Stimulated activated CD8-positive, alpha-beta memory T cell treated with anti-CD3 and anti-CD28 coated beads, Interleukin-15, amount 100 ng/mL, for 1 hour (primary cell): Measurements from ENCODE around the gene CYP3A7.
"Not testable (repeated sequence)": the region's sequence is repeated elsewhere in the genome, so short reads cannot be mapped to it uniquely, and the experiment has no call there.

Experiments used
- DNase-seq: peaks from one replicate; pipeline ENCODE4 v3.0.0-alpha.2; 2020; ENCODE audit warnings: low read depth

Gene CYP3A7

GRCh38 chr7:99741441-99741795, 6.4 kb upstream of the CYP3A7 start:
- DNase-seq = no peak

DNA sequence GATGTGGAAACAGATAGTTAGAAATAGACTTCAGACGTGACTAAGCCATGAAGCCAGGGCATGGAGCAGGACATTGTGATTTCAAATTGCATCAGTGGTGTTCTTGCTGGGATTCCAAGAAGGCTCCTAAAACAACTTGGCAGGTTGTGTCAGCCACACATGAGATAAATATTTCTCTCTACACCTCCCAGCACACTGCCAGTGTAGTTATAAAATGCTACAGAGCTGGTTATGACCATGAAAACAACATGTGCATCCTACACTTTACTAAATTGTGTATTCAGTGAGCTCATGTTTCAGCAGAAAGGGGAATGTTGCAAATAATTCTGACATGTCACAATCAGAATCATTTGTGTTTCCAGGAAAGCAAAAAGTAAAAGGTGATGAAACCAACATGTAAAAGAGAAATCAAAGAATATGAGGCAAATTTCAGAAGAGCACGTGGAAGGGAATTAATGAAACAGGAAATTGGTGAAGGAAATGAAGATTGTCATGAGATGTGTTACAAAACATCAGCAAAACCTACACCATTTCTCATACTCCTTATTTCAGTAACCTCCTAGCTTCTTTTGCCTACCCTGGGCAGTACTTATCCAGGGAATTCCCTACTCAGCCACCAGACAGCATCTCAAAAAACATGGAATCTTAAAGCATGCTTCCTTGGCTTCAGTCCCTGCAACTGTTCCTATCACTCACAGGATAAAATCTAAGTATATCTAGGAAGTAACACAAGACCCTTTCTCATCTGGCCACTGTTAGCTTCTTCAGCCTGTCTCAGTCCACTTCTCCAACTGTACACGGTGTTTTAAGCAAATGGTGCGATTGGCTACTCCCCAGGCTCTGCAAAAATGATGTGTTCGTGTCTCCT, 5.8 kb upstream of the CYP3A7 start:
- DNase-seq = no peak

GRCh38 chr7:99739699-99740572, 4.9 kb upstream of the CYP3A7 start:
- no peak for DNase-seq

GRCh38 chr7:99737726-99738125, 2.7 kb upstream of the CYP3A7 start:
- DNase-seq = no peak

GRCh38 chr7:99736667-99737066, 1.7 kb upstream of the CYP3A7 start:
- not testable (repeated sequence) for DNase-seq

GRCh38 chr7:99733448-99733847, 1.5 kb downstream of the CYP3A7 start:
- no peak for DNase-seq

- DNase-seq = no peak
Observed at GRCh38 chr7:99733003-99733402, 2.0 kb downstream of the CYP3A7 start.

- DNase-seq = no peak
Observed at GRCh38 chr7:99731638-99732374, 3.2 kb downstream of the CYP3A7 start.

DNA sequence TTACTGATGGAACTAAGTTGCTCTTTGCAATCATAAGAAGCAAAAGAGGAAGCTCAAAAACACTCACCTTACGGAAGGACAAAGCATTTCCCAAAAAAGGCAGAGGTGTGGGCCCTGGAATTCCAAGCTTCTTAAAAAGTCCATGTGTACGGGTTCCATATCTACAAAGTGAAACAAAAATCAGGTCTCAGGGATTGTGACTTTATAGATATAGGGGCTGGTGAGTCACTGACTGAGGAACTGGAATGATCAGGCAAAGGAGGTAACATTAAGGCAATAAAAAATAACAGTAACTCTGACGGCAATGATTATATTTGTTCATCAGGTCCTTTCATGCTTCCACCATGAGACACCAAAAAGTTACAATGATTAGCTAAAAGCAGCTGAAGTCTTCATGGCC, 4.0 kb downstream of the CYP3A7 start:
- no peak for DNase-seq

GRCh38 chr7:99730238-99730810, 4.7 kb downstream of the CYP3A7 start:
- no peak for DNase-seq

DNA sequence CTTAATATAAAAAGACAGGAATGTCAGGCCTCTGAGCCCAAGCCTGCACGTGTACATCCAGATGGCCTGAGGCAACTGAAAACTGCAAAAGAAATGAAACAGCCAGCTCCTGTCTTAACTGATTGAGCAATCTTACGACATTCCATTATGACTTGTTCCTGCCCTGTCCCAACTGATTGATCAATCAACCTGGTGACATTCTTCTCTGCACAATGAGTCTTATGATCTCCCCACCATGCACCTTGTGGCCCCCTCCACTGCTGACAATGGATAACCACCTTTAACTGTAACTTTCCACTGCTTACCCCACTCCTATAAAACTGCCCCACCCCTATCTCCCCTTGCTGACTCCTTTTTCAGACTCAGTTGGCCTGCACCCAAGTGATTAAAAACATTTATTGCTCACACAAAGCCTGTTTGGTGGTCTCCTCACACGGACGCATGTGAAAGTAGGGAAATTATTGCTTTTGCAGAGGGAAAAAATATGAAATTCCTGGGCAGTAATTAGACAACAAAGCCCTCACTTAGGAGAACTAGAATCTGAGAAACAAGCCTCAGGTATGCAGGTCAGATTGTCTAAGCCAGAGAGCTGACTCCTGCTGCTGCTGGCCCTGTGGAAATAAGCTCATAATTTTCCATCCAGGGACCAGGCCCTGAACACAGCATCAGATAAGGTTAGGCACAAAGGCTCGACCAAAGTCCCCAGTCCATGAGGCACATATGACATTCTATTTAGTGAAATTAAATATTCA, 5.3 kb downstream of the CYP3A7 start:
- no peak for DNase-seq

DNA sequence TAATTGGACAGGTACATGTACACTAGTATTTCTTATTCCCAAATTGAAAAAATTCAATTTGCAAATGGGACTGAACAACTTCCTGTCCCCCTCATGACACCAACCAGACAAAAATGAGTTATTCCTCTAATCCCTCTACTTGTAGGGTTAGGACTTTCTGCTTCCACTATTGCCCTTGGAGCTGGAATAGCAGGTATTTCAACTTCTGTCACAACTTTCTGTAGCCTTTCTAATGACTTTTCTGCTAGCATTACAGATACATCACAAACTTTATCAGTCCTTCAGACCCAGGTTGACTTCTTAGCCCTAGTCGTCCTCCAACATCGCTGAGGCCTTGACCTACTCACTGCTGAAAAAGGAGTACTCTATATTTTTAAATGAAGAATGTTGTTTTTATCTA, 6.4 kb downstream of the CYP3A7 start:
- DNase-seq = no peak

GRCh38 chr7:99723201-99723600, 11.8 kb downstream of the CYP3A7 start:
- DNase-seq = not testable (repeated sequence)

GRCh38 chr7:99720800-99721595, 14.0 kb downstream of the CYP3A7 start:
- no peak for DNase-seq

GRCh38 chr7:99719996-99720769, 14.8 kb downstream of the CYP3A7 start:
- DNase-seq = no peak

DNA sequence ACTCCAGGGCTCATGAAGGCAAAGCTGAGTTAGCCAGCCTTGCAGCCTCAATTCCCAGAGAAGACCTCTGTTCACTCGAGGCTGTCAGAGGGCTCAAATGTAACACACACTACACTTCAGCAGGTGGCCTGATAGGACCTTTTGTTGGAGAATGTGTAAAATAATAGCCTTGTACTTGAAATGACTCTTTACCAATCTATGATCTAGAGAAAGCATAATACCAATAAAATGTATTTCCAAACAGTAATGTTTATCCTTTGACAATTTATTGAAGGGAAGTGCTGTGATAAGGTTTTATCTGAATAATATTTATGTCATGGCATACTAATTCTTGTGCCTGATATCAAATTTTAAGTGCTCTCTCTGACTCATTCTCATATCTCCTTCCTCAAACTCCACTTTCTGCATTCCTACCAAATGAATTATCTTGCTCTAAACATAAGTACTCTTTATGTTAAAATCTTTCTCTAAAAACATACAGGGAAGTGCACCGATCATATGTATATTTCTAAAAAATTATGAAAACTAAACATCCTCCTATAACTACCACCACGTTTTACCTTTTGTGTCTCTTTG, 20.9 kb downstream of the CYP3A7 start:
- DNase-seq = no peak

GRCh38 chr7:99709838-99710578, 25.0 kb downstream of the CYP3A7 start:
- DNase-seq = no peak

DNA sequence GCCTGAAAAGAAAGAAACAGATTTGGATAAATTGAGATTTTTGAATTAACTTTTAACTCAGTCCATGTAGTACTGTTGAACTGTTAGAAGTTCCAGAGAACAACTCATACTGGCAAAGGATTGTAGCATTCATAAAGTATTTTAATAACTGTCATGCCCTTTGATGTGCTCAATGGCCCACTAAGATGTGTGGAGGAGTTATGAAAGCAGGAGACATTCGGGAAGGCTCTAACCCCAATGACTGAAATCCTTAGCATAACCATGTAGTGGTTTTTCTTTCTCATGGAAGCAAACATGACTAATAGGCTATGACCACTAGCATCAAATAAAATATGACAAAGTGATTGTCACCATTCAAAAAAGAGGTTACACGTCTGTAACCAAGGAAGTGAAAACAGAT, 25.7 kb downstream of the CYP3A7 start:
- DNase-seq = no peak

- DNase-seq = no peak
Observed at GRCh38 chr7:99707096-99707495, 27.9 kb downstream of the CYP3A7 start.
